Measurements from ENCODE around the gene SLC38A10.

DNA sequence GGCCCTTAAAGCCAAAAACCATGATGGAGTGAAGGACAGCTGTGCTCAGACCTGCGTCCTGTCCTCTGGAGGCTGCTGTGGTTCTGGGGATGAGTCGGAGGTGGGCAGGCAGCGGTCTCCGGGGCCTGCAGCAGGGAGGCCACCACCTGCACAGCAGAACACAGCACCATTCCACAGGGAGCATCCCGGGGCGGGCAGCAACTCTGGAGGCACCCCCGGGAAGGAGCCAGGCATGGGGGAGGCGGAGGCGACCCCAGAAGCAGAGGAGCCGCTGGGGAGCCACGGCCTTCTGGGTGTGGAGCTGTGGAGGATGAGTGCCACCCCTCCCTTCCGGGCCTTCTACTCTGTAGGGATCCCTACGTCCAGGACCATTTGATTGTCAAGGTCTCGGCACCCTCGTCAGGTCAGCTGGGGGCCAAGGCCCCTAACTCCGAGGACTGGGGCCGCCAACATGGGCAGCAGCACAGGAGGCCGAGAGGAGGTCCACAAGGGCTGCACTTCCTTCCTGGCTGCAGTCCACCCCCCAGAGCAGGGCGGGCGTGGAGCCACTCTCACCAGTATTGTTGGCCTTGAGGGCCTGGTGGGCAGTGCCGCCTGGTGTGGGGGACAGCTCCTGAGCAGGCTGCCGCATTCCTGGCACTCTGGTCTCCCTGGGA, 96.2 kb downstream of the SLC38A10 start:
- TF ChIP-seq RUNX3 (IDR thresholded peaks at IDR 0.05; ENCODE audit: low read length) (no peak), ZNF384 (IDR thresholded peaks at IDR 0.05; ENCODE audit: borderline replicate concordance, low read depth, low read length) (no peak), FOXM1 (IDR thresholded peaks at IDR 0.05; ENCODE audit: low read depth, low read length) (no peak), CTCF (IDR thresholded peaks at IDR 0.05 in 2 of 3, conservative IDR thresholded peaks at IDR 0.05 in 1 of 3; ENCODE audit: control insufficient read depth in 2 of 3, extremely low read depth in 1 of 3, insufficient read depth in 1 of 3, low read depth in 3 of 3, low read length in 3 of 3) (no peak), NRF1 (conservative IDR thresholded peaks at IDR 0.05; ENCODE audit: low read depth, low read length) (no peak), POLR2A (IDR thresholded peaks at IDR 0.05; ENCODE audit: low read depth, low read length) (no peak), RAD21 (IDR thresholded peaks at IDR 0.05; ENCODE audit: insufficient read depth, low read depth, low read length) (no peak), MEF2A (IDR thresholded peaks at IDR 0.05; ENCODE audit: insufficient read depth, low read depth, low read length) (no peak), RFX5 (IDR thresholded peaks at IDR 0.05; ENCODE audit: low read depth, low read length) (no peak), CHD4 (IDR thresholded peaks at IDR 0.05) (no peak)
- TF ChIP-seq, protein P1, sequence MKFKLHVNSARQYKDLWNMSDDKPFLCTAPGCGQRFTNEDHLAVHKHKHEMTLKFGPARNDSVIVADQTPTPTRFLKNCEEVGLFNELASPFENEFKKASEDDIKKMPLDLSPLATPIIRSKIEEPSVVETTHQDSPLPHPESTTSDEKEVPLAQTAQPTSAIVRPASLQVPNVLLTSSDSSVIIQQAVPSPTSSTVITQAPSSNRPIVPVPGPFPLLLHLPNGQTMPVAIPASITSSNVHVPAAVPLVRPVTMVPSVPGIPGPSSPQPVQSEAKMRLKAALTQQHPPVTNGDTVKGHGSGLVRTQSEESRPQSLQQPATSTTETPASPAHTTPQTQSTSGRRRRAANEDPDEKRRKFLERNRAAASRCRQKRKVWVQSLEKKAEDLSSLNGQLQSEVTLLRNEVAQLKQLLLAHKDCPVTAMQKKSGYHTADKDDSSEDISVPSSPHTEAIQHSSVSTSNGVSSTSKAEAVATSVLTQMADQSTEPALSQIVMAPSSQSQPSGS (IDR thresholded peaks at IDR 0.05; ENCODE audit: low read length) = no peak
